Measurements from ENCODE around the gene KCNMB2.

The KCNMB2 gene

DNA sequence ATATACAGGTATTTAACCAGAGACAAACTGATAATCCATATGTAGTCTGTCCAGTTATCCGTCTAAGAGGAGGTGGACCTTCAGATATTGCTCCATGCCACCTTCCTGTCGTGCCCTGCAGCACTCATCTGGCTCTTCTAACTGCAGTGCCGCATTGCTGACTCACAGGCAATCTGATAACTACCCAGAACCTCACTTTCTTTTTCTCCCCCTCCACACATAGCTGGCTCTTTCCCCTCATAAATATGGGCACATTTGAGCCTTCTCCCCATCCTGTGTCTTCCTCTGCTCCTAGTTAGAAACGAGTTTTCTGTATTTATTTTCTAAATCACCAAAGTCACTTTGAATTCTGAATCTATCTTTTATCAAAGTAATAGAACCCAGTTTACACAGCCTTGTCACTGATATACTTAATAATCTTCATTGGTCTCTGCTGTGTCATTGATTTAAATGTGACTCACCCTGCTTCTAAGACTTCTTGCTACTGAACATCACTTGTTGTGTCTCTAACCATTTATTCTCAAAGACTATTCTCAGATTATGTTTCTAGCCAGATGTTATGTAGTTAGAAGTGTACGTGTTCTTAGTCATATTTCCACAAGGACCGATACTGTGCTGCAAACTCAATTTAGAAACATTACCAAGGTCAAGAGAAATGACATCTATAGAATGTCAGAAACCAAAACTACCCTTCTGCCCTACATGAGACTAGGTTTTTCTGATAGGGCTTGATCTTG lies 17.4 kb upstream of the KCNMB2 start:
- H3K4me3 ChIP-seq (ENCODE audit: control insufficient read depth, low read depth, low read length), result no peak overlapping the region
- TF ChIP-seq, protein P1, sequence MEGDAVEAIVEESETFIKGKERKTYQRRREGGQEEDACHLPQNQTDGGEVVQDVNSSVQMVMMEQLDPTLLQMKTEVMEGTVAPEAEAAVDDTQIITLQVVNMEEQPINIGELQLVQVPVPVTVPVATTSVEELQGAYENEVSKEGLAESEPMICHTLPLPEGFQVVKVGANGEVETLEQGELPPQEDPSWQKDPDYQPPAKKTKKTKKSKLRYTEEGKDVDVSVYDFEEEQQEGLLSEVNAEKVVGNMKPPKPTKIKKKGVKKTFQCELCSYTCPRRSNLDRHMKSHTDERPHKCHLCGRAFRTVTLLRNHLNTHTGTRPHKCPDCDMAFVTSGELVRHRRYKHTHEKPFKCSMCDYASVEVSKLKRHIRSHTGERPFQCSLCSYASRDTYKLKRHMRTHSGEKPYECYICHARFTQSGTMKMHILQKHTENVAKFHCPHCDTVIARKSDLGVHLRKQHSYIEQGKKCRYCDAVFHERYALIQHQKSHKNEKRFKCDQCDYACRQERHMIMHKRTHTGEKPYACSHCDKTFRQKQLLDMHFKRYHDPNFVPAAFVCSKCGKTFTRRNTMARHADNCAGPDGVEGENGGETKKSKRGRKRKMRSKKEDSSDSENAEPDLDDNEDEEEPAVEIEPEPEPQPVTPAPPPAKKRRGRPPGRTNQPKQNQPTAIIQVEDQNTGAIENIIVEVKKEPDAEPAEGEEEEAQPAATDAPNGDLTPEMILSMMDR (IDR thresholded peaks at IDR 0.05; ENCODE audit: control insufficient read depth, insufficient read depth, low read depth, low read length, missing control alignments), result no peak
- no peak for DNase-seq (ENCODE audit: low read depth)

DNA sequence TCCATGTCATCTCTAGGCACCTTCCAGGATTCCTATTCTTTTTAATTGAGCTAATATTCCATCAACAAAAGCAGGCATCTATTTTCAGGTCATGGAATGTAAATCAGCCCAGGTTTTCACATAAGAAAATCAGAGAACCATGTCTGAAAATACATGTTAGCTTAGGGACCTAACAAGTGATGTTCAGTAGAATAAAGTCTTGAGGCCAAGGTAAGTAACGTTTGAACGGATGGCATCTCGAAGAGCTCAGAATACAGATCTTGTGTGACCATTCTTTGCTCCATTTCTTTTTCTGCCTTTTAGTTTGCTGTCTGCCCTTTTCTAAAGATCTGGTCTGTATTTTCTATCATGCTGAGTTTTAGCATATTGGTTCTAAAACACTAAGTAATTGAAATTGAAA lies 16.5 kb upstream of the KCNMB2 start:
- no peak for DNase-seq (ENCODE audit: low read depth)
- TF ChIP-seq, protein P1 (IDR thresholded peaks at IDR 0.05; ENCODE audit: control insufficient read depth, insufficient read depth, low read depth, low read length, missing control alignments), result no peak
- H3K4me3 ChIP-seq (ENCODE audit: control insufficient read depth, low read depth, low read length), result no peak overlapping the region

DNA sequence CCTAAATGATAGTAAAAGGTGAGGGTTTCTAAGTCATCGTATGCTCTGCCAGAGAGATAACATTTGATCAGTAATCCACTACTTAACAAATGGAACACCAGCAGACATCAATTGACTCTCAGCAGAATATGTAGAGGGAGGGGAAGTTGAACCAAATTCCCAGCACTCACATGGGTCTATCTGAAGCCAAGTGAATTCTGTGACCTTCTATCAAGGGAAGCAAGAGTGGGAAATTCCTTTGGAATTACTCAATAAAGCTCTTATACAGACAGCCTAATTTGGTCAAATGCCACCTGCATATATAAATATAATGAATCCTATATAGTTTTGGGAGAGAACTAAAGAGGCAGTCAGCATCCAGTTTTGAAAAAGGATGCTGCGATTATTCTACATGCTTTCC lies 15.8 kb upstream of the KCNMB2 start:
- H3K4me3 ChIP-seq (ENCODE audit: control insufficient read depth, low read depth, low read length), result no peak overlapping the region
- TF ChIP-seq, protein P1 (IDR thresholded peaks at IDR 0.05; ENCODE audit: control insufficient read depth, insufficient read depth, low read depth, low read length, missing control alignments), result no peak
- no peak for DNase-seq (ENCODE audit: low read depth)

DNA sequence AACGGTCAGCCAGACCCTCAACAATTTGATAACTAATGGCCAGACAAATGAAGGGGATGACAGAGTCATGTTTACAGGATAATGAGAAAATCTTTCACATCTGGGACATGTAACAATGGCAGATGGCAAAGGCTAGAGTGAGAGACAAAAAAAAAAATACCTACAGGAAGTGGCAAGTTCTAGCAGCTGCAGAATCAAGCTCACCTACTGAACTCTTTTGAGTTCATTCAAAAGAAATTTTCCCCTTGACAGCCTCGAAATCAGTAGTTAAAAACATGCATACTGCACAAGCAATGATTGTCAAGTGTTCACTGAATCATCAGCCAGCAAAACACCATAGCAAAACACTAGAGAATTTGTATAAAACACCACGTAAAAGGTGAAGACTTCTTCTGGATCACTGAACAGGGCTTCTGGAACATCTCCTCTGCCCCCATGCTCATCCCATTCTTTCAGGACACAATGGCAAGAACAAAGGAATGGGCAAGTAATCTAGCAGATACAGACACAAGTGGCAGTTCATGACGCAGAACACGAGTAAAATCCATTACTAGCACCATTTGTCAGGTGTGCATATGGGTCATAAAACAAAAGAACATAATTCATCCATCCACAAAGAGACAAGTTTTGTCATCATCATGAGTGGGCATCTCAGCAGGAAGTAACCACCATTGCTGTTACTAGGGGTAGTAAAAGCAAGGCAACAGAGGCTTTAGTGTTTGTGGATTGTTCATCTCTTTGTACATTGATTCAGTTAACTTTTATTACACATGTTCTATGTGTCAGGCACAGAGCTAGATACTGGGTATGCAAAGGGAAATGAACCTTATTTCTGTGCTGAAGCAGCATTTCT lies 13.8 kb upstream of the KCNMB2 start:
- H3K4me3 ChIP-seq (ENCODE audit: control insufficient read depth, low read depth, low read length), result no peak overlapping the region
- DNase-seq (ENCODE audit: low read depth), result no peak
- TF ChIP-seq, protein P1 (IDR thresholded peaks at IDR 0.05; ENCODE audit: control insufficient read depth, insufficient read depth, low read depth, low read length, missing control alignments), result no peak

DNA sequence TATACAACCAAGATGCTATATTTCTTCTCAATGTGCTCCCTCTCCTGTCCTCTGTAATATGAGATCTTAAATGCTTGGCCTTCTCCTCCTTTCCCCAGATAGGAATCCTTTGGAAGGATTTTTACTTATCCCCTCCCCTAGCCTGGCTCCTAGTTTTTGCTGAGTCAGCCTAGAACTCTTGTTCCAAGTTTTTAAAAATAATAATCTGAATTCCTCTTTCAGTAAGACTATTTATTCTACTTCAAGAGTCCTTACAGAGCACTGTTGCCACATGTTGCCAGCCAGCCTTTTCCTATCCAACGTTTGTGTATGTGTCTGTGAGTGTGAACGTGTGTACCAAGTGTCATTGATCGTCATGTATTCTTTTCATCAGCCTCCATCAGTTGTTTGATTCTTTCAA lies 11.0 kb upstream of the KCNMB2 start:
- DNase-seq (ENCODE audit: low read depth), result no peak
- TF ChIP-seq, protein P1 (IDR thresholded peaks at IDR 0.05; ENCODE audit: control insufficient read depth, insufficient read depth, low read depth, low read length, missing control alignments), result no peak

DNA sequence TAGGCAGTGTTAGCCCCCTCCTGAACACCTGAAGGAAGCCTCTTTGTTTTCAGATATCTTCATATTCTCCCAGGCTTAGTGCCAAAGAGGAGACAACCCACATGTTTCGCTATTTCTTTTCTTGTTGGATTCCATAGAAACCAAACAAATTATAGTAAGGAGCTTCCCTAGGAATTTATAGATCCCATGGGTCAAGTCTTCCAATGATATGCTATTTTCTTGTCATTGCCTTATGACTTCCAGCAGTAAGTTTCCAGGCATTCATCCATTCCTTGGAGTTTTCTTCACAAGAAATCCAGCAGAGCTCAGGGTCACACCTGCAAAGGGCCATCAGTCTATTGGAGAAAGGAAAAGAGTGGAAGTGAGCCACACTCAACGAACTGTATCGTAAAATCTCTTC lies 9.9 kb upstream of the KCNMB2 start:
- TF ChIP-seq, protein P1 (IDR thresholded peaks at IDR 0.05; ENCODE audit: control insufficient read depth, insufficient read depth, low read depth, low read length, missing control alignments), result no peak
- no peak for DNase-seq (ENCODE audit: low read depth)

More for the DNA sequence above, 11.0 kb upstream of the KCNMB2 start:
- H3K4me3 ChIP-seq (ENCODE audit: control insufficient read depth, low read depth, low read length), result no peak overlapping the region

More for the DNA sequence above, 9.9 kb upstream of the KCNMB2 start:
- H3K4me3 ChIP-seq (ENCODE audit: control insufficient read depth, low read depth, low read length), result no peak overlapping the region
